Measurements from ENCODE around the gene GRK4. TPM values are rescaled to one million over a fixed set of nuclear protein-coding genes. Genes with fewer than 3 reads are reported as not detected.

GRK4 gene
- total RNA-seq, 1 donor from 2014 or later: 14.9 TPM

DNA sequence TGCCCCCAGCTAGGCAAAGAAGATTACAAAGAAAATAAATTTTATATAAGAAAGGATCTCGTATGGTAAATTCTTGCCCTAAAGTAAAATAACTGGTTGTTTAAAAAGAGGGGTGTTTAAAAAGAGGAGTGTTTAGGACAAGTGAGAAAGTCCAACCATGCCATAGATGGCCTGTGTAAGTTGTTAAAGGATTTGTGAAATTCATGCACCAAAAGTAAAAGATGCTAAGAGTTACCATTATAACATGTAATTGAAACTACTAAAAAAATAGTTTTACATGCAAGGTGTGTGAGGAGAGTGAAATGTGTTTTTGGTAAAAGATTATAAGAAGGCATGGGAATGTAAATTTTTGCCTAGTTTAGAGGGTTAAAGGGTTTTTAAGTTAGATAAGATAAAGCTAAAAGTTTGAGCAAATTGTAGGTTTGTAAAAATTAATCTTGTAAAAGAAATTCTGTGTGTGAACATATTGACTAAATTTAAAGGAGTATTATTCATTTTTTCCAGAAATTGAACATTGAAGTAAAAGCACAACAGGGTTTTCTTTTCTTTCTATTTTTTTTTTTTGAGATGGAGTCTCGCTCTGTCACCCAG lies 90.9 kb downstream of the GRK4 start:
- H3K36me3 Mint-ChIP-seq (ENCODE audit: insufficient read depth): peaks cover 2% of the 10 kb centered on the region
- TF ChIP-seq CTCF (IDR thresholded peaks at IDR 0.05; ENCODE audit: unreplicated experiment): no peak
- H3K27ac Mint-ChIP-seq: no peak overlapping the region
- H3K9me3 Mint-ChIP-seq (ENCODE audit: low read depth): peaks cover 15% of the 10 kb centered on the region
- H3K4me1 Mint-ChIP-seq (ENCODE audit: low read depth): no peaks in the 10 kb centered on the region
- peaks cover 7% of the 10 kb centered on the region for H3K27me3 Mint-ChIP-seq
- no peak overlapping the region for H3K4me3 Mint-ChIP-seq (ENCODE audit: low read depth)
- DNase-seq (ENCODE audit: low spot score, unreplicated experiment): no peak

DNA sequence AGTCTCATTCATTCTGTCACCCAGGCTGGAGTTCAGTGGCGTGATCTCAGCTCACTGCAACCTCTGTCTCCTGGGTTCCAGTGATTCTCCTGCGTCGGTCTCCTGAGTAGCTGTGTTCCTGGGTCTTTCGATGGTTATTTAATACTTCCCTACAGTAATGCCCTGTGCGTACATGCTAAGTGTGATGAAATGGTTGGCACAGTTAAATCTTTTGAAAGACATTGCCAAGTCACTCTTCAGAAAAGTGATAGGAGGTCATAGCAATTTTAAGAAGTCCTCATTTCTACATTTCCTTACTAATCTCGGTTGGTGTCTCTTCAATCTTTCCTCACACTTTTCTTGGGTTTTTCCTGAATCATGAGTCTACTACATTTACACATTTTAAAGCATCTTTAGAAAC lies 96.6 kb downstream of the GRK4 start:
- TF ChIP-seq CTCF (IDR thresholded peaks at IDR 0.05; ENCODE audit: unreplicated experiment): no peak
- H3K27ac Mint-ChIP-seq: no peak overlapping the region
- H3K9me3 Mint-ChIP-seq (ENCODE audit: low read depth): peaks cover 10% of the 10 kb centered on the region
- H3K36me3 Mint-ChIP-seq (ENCODE audit: insufficient read depth): no peaks in the 10 kb centered on the region
- no peak overlapping the region for H3K4me3 Mint-ChIP-seq (ENCODE audit: low read depth)
- peaks cover 6% of the 10 kb centered on the region for H3K27me3 Mint-ChIP-seq
- no peaks in the 10 kb centered on the region for H3K4me1 Mint-ChIP-seq (ENCODE audit: low read depth)
- no peak for DNase-seq (ENCODE audit: low spot score, unreplicated experiment)

DNA sequence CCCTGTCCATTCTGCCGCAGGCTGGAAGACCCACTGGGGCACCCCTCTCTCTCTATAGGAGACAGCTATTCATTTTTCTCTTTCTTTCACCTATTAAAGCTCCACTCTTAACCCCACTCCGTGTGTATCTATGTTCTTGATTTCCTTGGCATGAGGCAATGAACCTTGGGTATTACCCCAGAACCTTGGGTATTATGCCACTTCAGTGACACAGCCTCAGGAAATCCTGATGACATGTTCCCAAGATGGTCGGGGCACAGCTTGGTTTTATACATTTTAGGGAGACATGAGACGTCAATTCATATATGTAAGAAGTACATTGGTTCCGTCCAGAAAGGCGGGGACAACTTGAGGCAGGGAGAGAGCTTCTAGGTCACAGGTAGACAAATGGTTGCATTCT lies 97.6 kb downstream of the GRK4 start:
- TF ChIP-seq CTCF (IDR thresholded peaks at IDR 0.05; ENCODE audit: unreplicated experiment): no peak
- Mint-ChIP-seq H3K4me1 (ENCODE audit: low read depth) (no peaks in the 10 kb centered on the region), H3K4me3 (ENCODE audit: low read depth) (no peak overlapping the region), H3K36me3 (ENCODE audit: insufficient read depth) (no peaks in the 10 kb centered on the region), H3K9me3 (ENCODE audit: low read depth) (peaks cover 6% of the 10 kb centered on the region), H3K27me3 (peaks cover 6% of the 10 kb centered on the region), H3K27ac (no peak overlapping the region)
- DNase-seq (ENCODE audit: low spot score, unreplicated experiment): no peak

DNA sequence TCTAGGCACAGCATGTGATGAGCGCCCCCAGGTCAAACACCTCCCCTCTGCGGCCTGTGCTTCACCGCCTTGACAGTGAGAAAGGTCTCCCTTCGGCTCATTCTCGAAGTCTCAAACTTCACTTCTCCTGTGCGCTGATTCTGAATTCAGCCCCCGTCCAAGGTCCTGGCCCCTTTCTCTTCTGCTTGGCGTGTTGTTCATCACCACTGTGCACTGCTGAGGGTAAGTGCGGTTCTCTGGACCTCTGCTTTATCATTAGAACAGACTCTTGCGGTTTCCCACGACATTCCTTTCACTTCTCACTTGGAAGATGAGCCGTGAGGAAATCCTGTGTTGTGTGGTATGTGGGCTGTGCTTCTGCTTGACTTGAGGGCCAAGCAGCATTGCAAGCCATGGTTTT lies 99.1 kb downstream of the GRK4 start:
- Mint-ChIP-seq H3K4me1 (ENCODE audit: low read depth) (no peaks in the 10 kb centered on the region), H3K4me3 (ENCODE audit: low read depth) (no peak overlapping the region), H3K27me3 (peaks cover 6% of the 10 kb centered on the region), H3K27ac (no peak overlapping the region), H3K9me3 (ENCODE audit: low read depth) (no peaks in the 10 kb centered on the region), H3K36me3 (ENCODE audit: insufficient read depth) (no peaks in the 10 kb centered on the region)
- TF ChIP-seq CTCF (IDR thresholded peaks at IDR 0.05; ENCODE audit: unreplicated experiment): no peak
- DNase-seq (ENCODE audit: low spot score, unreplicated experiment): no peak

DNA sequence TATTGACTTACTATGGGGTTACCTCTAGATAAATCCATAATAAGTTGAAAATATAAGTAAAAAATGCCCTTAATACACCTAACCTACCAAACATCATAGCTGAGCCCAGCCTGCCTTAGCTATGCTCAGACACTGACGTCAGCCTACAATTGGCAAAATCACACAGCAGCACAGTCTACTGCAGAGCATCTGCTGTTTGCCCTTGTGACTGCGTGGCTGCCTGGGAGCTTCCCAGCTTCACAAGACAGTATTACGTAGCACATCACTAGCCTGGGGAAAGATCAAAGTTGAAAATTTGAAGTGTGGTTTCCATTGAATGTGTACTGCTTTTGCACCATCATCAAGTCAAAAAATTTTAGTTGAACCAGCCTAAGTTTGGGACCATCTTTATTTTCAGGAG lies 102.2 kb downstream of the GRK4 start:
- DNase-seq (ENCODE audit: low spot score, unreplicated experiment): no peak
- no peaks in the 10 kb centered on the region for H3K36me3 Mint-ChIP-seq (ENCODE audit: insufficient read depth)
- TF ChIP-seq CTCF (IDR thresholded peaks at IDR 0.05; ENCODE audit: unreplicated experiment): no peak
- peaks cover 12% of the 10 kb centered on the region for H3K27me3 Mint-ChIP-seq
- no peak overlapping the region for H3K27ac Mint-ChIP-seq
- H3K9me3 Mint-ChIP-seq (ENCODE audit: low read depth): no peaks in the 10 kb centered on the region
- no peak overlapping the region for H3K4me3 Mint-ChIP-seq (ENCODE audit: low read depth)
- H3K4me1 Mint-ChIP-seq (ENCODE audit: low read depth): no peaks in the 10 kb centered on the region

Data from progenitor cell of endocrine pancreas (in vitro differentiated cells).